OCI-LY1 (cell line): ENCODE data around the gene MAGI2.

Experiments
- H2AFZ ChIP-seq: fragments of 200-600 bp; sonication (generic), shearing (Covaris generic); 2 replicates; pipeline ENCODE4 v1.6.0; 2014; ENCODE audit warnings: antibody characterized with exemption, mild to moderate bottlenecking, low read length
- H3F3A ChIP-seq: fragments of 200-600 bp; sonication (generic), shearing (Covaris generic); 2 replicates; pipeline ENCODE4 v1.6.0; 2014; ENCODE audit warnings: mild to moderate bottlenecking, antibody characterized with exemption, low read length, moderate library complexity; ENCODE audit not compliant: insufficient read depth
- H3K27ac ChIP-seq: fragments of 200-600 bp; sonication (generic); 2 replicates; pipeline ENCODE4 v1.5.1; 2014; ENCODE audit warnings: low read length, mixed run types, mild to moderate bottlenecking, low read depth; ENCODE audit not compliant: poor library complexity, severe bottlenecking
- H3K27me3 ChIP-seq: fragments of 200-600 bp; sonication (generic); 2 replicates; pipeline ENCODE4 v1.6.0; 2014; ENCODE audit warnings: antibody characterized with exemption, mild to moderate bottlenecking, low read length, moderate library complexity; ENCODE audit not compliant: insufficient read depth
- H3K36me3 ChIP-seq: fragments of 200-600 bp; sonication (generic); 2 replicates; pipeline ENCODE4 v1.6.1; 2014; ENCODE audit warnings: mild to moderate bottlenecking, antibody characterized with exemption, low read length, moderate library complexity, mixed read lengths; ENCODE audit not compliant: insufficient read depth
- H3K4me1 ChIP-seq: fragments of 200-600 bp; sonication (generic); 2 replicates; pipeline ENCODE4 v1.5.1; 2014; ENCODE audit warnings: mild to moderate bottlenecking, low read length, moderate library complexity; ENCODE audit not compliant: insufficient read depth, severe bottlenecking
- H3K4me2 ChIP-seq: fragments of 200-600 bp; sonication (generic), shearing (Covaris generic); 2 replicates; pipeline ENCODE4 v1.6.1; 2014; ENCODE audit warnings: low read length
- H3K4me3 ChIP-seq: fragments of 200-600 bp; sonication (generic); 2 replicates; pipeline ENCODE4 v1.5.1; 2014; ENCODE audit warnings: low read length, low read depth, mild to moderate bottlenecking, mixed read lengths; ENCODE audit not compliant: poor library complexity, severe bottlenecking
- H3K79me2 ChIP-seq: fragments of 200-600 bp; shearing (Covaris generic); 2 replicates; pipeline ENCODE4 v1.6.1; 2016; ENCODE audit warnings: mixed run types, low read length, mixed read lengths; ENCODE audit not compliant: insufficient read depth
- H3K9ac ChIP-seq: fragments of 200-600 bp; sonication (generic), shearing (Covaris generic); 2 replicates; pipeline ENCODE4 v1.6.1; 2014; ENCODE audit warnings: mild to moderate bottlenecking, low read length, mixed read lengths
- H3K9me2 ChIP-seq: fragments of 200-600 bp; sonication (generic), shearing (Covaris generic); 2 replicates; pipeline ENCODE4 v1.6.1; 2014; ENCODE audit warnings: low read depth, mild to moderate bottlenecking, low read length, mixed read lengths
- H3K9me3 ChIP-seq: fragments of 200-600 bp; shearing (Covaris generic); 2 replicates; pipeline ENCODE4 v1.6.1; 2014; ENCODE audit warnings: low read length, mixed read lengths
- H4K20me1 ChIP-seq: fragments of 200-600 bp; sonication (generic), shearing (Covaris generic); 2 replicates; pipeline ENCODE4 v1.6.0; 2016; ENCODE audit warnings: mild to moderate bottlenecking, low read length; ENCODE audit not compliant: insufficient read depth
- EZH2 ChIP-seq: fragments of 200-600 bp; sonication (generic), shearing (Covaris generic); IDR thresholded peaks from 2 replicates; pipeline ENCODE4 v1.8.0; 2017; ENCODE audit warnings: borderline replicate concordance, mixed run types, mild to moderate bottlenecking, antibody characterized with exemption, low read length, moderate library complexity, mixed read lengths
- TF ChIP-seq, protein P1 (sequence below): fragments of 200-600 bp; sonication (generic), shearing (Covaris generic); IDR thresholded peaks from 2 replicates; pipeline ENCODE4 v1.5.1; 2017; ENCODE audit warnings: mild to moderate bottlenecking, antibody characterized with exemption, low read length, moderate library complexity, mixed read lengths

Gene MAGI2

GRCh38 chr7:78501064-78501463 is 952.4 kb downstream of the MAGI2 start:
- H3K36me3 ChIP-seq = no peaks in the 10 kb centered on the region
- H2AFZ ChIP-seq = no peak overlapping the region
- no peaks in the 10 kb centered on the region for H3K27me3 ChIP-seq
- no peaks in the 10 kb centered on the region for H3K9me2 ChIP-seq
- no peaks in the 10 kb centered on the region for H3K9me3 ChIP-seq
- no peak overlapping the region for H3K9ac ChIP-seq
- no peaks in the 10 kb centered on the region for H3K4me1 ChIP-seq
- no peaks in the 10 kb centered on the region for H3K79me2 ChIP-seq
- H3K27ac ChIP-seq = no peak overlapping the region
- TF ChIP-seq, protein P1, sequence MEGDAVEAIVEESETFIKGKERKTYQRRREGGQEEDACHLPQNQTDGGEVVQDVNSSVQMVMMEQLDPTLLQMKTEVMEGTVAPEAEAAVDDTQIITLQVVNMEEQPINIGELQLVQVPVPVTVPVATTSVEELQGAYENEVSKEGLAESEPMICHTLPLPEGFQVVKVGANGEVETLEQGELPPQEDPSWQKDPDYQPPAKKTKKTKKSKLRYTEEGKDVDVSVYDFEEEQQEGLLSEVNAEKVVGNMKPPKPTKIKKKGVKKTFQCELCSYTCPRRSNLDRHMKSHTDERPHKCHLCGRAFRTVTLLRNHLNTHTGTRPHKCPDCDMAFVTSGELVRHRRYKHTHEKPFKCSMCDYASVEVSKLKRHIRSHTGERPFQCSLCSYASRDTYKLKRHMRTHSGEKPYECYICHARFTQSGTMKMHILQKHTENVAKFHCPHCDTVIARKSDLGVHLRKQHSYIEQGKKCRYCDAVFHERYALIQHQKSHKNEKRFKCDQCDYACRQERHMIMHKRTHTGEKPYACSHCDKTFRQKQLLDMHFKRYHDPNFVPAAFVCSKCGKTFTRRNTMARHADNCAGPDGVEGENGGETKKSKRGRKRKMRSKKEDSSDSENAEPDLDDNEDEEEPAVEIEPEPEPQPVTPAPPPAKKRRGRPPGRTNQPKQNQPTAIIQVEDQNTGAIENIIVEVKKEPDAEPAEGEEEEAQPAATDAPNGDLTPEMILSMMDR = no peak
- no peak for TF ChIP-seq EZH2
- no peaks in the 10 kb centered on the region for H3F3A ChIP-seq
- H3K4me3 ChIP-seq = no peak overlapping the region
- no peak overlapping the region for H3K4me2 ChIP-seq
- no peaks in the 10 kb centered on the region for H4K20me1 ChIP-seq

- Histone ChIP-seq H3K27me3 (no peaks in the 10 kb centered on the region), H3K4me1 (no peaks in the 10 kb centered on the region), H2AFZ (no peak overlapping the region), H3K4me3 (no peak overlapping the region), H3K4me2 (no peak overlapping the region), H3K27ac (no peak overlapping the region), H3K9ac (no peak overlapping the region), H3K9me3 (no peaks in the 10 kb centered on the region), H3K79me2 (no peaks in the 10 kb centered on the region), H3K36me3 (no peaks in the 10 kb centered on the region), H4K20me1 (no peaks in the 10 kb centered on the region), H3F3A (no peaks in the 10 kb centered on the region), H3K9me2 (no peaks in the 10 kb centered on the region)
- no peak for TF ChIP-seq EZH2
- TF ChIP-seq, protein P1 = no peak
Observed at GRCh38 chr7:78499971-78500370, 953.5 kb downstream of the MAGI2 start.

- TF ChIP-seq EZH2 = no peak
- H3K27ac ChIP-seq = no peak overlapping the region
- no peaks in the 10 kb centered on the region for H3K79me2 ChIP-seq
- H3K9me3 ChIP-seq = no peaks in the 10 kb centered on the region
- no peak overlapping the region for H3K9ac ChIP-seq
- H3K4me2 ChIP-seq = no peak overlapping the region
- H3K27me3 ChIP-seq = no peaks in the 10 kb centered on the region
- H3K4me3 ChIP-seq = no peak overlapping the region
- H3K36me3 ChIP-seq = no peaks in the 10 kb centered on the region
- H4K20me1 ChIP-seq = no peaks in the 10 kb centered on the region
- H3K4me1 ChIP-seq = no peaks in the 10 kb centered on the region
- no peaks in the 10 kb centered on the region for H3K9me2 ChIP-seq
- H3F3A ChIP-seq = no peaks in the 10 kb centered on the region
- no peak overlapping the region for H2AFZ ChIP-seq
Observed at GRCh38 chr7:78499283-78499682, 954.2 kb downstream of the MAGI2 start.

GRCh38 chr7:78497728-78498427 is 955.6 kb downstream of the MAGI2 start:
- Histone ChIP-seq H2AFZ (no peak overlapping the region), H3K36me3 (no peaks in the 10 kb centered on the region), H3K9ac (no peak overlapping the region), H3F3A (no peaks in the 10 kb centered on the region), H3K9me3 (no peaks in the 10 kb centered on the region), H4K20me1 (no peaks in the 10 kb centered on the region), H3K27ac (no peak overlapping the region), H3K4me1 (no peaks in the 10 kb centered on the region), H3K4me2 (no peak overlapping the region), H3K27me3 (no peaks in the 10 kb centered on the region), H3K4me3 (no peak overlapping the region), H3K9me2 (no peaks in the 10 kb centered on the region), H3K79me2 (no peaks in the 10 kb centered on the region)
- no peak for TF ChIP-seq EZH2
- TF ChIP-seq, protein P1 = no peak
